COR-L47 (cell line): ENCODE measurements around the gene IZUMO4.

ENCODE experiments used
- DNase-seq: peaks from one replicate; lab custom pipeline; 2025; lab: John Stamatoyannopoulos, UW

Gene IZUMO4

GRCh38 chr19:2059422-2060201 is 37.1 kb upstream of the IZUMO4 start:
- no peak for DNase-seq

- no peak for DNase-seq
Observed at GRCh38 chr19:2060884-2061494, 35.7 kb upstream of the IZUMO4 start.

GRCh38 chr19:2061495-2062388 is 35.0 kb upstream of the IZUMO4 start:
- peak; percentile 99 for DNase-seq

- no peak for DNase-seq
Observed at GRCh38 chr19:2062389-2062729, 34.4 kb upstream of the IZUMO4 start.

DNA sequence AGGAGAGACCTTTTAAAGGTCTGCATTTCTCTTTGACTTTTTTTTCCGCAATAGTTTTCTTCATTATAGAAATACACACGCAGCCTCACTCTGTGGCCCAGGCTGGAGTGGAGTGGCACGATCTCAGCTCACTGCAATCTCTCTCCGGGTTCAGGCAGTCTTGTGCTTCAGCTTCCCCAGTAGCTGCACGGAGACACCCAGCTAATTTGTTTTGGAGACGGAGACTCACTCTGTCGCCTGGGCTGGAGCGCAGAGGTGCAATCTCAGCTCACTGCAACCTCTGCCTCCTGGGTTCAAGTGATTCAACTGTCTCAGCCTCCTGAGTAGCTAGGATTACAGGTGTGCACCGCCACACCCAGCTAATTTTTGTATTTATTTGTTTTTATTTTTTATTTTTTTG is 33.9 kb upstream of the IZUMO4 start:
- DNase-seq, result no peak

DNA sequence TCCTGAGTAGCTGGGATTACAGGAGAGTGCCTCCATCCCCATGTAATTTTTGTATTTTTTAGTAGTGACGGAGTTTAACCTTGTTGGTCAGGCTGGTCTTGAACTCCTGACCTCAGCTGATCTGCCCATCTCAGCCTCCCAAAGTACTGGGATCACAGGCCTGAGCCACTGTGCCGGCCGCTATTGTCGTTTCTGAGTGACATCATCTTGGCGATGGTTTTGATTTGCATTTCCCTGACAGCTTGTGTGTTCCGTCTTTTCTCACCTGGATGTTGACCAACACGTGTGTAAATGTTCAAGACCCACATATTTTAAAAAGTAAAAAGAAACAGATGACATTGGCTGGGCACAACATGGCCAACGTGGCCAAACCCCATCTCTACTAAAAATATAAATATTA is 32.9 kb upstream of the IZUMO4 start:
- no peak for DNase-seq

DNA sequence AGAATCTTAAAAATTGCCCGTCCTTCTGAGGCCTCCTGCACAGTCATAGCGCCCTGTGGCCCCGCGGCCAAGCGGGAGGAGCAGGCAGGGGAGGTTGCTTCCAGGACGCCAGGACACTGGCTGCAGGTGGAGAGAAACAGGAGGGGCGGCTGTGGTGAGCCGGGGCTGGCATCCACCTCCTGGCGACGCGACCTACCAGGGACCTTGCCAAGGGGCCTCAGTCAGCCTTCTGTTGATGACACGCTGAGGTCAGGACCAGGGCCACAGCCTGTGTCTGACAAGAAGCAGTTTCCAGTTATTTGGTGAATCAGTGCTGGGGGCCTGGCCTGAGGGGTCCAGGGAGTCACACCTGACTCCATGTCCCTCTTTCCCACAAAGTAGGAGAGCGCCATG is 32.3 kb upstream of the IZUMO4 start:
- DNase-seq, result no peak

DNA sequence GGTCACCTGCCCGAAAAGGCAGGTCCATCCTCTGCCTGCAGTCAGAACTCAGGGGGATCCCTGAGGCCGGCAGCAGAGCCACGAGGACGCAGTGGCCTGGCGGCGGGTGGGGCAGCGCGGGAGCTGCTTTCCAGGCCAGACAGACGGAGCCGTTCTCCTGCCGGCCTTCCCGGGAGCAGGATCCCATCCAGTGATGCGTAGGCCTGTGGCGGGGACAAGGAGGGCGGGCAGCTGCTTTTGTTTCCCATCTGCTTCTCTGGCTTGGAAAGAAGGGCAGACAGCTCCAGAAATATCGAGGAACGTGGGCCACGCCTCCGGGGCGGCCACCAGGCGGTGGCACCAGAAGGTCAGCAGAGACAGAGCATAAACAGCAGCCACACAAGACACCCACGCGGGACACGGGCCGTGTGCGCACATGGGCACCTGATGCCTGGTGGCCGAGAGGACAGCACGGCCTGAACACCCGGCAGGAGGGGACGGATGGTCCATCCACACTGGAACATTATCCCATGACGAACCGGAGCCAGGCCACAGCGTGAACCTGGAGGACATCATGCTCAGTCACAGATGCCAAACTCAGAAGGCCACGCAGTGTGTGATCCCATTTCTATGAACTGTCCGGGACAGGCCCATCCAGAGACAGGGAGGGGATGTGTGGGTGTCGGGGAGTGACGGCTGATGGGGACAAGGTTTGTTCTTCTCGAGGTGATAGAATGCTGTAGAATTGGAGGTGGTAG is 31.8 kb upstream of the IZUMO4 start:
- DNase-seq, result no peak

DNA sequence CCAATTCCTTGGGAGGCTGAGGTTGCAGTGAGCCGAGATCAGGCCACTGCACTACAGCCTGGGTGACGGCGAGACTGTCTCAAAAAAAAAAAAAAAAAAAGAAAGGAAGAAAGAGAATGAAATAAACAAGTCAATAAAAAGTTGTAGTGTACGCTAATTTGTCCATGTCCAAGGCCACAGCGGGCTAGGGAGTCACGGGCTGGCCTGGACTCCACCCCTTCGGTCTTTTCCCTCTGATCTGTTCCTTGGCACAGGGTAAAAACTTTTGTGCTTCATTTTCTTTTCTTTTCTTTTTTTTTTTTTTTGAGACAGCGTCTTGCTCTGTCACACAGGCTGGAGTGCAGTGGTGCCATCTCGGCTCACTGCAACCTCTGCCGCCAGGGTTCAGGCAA is 26.3 kb upstream of the IZUMO4 start:
- no peak for DNase-seq

DNA sequence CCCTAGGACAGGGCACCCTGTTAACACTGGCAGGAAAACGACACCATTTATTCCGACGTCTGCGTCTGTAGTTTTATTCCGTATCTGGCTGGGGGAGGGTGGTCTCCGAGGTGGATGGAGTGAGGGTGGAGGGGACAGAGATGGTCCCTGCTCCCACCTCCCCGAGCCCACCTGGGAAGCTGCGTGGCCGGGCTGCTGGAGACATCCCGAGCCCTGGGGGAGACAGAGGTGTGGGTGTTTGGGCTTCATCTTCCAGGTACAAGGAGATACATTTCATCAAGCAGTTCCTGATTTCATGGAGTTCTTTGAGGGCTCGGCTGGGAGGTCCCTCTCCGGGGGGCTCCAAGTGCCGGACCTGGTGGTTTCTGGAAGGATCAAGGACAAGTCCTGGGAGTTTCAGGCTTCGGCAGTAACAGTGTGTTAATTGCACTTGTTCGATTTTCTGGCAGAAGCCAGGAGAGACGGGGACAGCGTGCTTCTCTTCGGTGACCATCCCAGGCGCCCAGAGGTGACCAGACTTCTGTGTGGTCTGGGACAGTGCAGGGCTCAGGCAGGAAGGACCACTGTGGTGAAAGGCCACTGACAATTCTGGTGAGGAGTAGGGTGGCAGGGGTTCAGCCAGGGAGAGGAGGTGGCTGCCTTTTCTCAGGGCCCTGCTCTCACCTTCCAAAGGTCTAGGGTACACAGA is 25.6 kb upstream of the IZUMO4 start:
- no peak for DNase-seq

DNA sequence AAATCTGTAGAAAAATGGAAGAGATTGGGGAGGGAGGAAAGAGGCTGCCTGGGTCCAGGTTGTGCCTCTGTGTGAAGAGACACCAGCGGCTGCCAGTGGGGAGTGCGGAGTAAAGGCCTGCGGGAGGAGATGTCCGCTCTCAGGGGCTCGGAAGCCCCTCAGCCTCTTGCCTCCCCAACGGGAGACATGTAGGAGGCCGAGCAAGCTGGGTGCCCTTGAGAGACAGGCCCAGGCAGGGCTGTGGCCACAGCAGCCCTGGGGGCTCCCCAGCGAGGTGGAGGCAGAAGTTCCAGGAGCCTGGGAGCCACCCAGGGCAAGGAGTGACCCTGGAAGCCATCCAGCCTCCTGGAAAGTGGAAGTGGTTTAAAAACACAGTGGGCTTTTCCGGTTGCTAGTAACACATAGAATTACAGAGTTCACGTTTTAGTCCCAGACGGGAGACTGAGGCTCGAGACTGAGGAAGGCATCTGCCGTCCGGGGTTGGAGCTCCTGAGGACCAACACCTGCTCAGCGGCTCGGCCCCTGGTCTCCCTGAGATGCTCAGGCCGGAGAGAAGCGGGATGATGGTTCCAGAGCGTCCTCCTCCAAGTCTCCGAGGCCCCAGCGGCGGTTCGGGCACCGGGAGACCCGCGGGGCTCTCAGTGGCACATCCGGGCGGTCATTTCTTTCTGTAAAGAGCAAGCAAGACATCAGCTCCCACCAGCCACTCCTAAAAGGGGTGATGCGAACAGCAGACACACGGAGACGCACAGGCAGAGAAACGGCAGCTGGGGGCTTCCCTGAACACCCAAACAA is 23.8 kb upstream of the IZUMO4 start:
- no peak for DNase-seq

GRCh38 chr19:2076526-2076944 is 20.2 kb upstream of the IZUMO4 start:
- no peak for DNase-seq

DNA sequence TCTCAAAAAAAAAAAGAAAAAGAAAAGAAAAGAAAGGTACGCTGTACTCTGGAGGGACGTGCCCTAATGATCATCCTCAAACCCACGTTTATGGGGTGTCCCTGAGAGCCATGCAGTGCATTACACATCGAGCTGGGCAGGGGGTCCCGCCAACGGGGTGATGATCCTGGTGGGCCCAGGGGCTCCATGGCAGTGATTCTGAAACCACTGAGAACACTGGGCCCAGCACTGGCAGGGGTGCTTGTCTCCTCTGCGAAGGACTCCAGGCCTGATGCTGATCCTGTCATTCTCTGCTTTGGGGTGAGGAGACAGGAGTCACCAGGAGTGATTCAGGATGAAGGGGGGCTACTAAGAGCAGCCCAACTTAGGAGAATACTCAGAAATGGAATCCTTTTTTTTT is 19.3 kb upstream of the IZUMO4 start:
- no peak for DNase-seq

- DNase-seq, result no peak
Observed at GRCh38 chr19:2077833-2078619, 18.7 kb upstream of the IZUMO4 start.

DNA sequence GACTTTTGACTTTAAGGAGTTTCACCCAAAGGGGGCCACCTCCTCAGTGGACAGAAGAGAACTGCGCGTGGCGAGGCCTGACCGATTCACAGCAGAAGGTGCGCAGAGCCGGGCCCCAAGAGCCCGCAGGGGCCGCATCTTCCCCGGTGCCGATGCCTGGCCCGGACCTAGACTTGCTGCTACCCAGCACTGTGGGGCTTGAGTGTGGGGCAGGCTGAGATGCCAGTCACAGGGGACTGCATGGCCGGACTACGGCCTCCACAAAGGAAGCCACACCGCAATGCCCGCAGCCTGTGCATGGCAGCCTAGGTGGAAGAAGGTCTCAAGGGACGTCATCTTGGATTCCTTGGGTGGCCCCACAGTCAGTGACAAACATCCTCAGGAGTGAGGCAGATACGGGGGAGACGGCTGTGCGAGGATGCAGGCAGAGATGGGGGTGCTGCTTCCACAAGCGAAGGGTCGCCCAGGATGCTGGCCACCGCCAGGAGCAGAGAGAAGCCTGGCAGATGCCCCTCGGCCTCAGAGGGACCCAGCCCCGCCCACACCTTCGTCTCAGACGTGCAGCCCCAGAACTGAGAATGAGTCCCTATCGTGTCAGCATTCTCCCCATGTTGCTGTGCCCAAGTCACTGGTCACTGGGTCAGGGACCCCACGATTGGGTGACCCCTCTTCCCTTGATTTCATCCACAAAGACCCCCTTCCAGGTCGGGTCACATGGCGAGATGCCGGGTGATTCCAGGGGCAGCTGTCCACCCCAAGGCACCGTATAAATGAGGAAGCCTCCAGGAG is 17.4 kb upstream of the IZUMO4 start:
- no peak for DNase-seq

DNA sequence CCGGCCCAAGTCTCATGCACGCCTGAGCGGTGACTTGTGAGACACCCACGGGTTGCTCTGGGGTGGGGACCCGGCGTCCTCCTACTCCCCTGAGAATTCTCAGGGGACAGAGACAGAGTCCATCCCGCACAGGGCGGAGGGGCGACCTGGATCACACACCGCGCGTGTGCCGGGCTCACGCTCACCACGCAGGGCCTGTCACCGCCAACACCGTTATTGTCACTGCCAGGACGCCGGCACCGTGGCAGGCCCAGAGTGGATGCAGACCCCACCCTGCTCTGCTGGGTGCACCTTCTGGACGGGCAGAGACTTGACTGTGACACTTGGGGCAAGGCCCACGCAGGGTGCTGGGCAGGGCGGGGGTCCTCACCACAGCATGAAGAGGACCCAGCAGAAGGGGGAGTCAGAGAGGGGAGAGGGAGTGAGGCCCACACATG is 16.8 kb upstream of the IZUMO4 start:
- DNase-seq, result no peak

DNA sequence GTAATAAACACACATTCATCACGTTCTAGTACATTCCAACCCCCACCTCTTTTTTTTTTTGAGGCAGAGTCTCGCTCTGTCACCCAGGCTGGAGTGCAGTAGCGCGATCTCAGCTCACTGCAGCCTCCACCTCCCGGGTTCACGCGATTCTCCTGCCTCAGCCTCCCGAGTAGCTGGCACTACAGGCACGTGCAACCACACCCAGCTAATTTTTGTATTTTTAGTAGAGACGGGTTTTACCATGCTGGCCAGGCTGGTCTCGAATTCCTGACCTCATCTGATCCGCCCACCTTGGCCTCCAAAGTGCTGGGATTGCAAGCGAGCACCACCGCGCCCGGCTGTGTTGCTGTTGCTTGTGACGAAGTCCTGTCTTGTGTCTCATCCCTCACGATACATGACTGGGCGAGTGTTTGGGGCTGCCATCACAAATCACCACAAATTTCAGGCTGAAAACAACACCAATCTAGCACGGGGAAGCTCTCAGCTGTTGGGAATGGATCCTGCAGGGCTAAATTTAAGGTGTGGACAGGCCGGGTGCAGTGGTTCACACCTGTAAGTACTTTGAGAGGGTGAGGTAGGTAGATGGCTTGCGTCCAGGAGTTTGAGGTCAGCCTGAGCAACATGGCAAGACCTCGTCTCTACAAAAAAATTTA is 16.3 kb upstream of the IZUMO4 start:
- DNase-seq, result no peak
